ENCODE data around the gene NUDT2. TPM values are rescaled to one million over a fixed set of nuclear protein-coding genes. Genes with fewer than 3 reads are reported as not detected.
"Not testable (repeated sequence)": the region's sequence is repeated elsewhere in the genome, so short reads cannot be mapped to it uniquely, and the experiment has no call there.

Gene NUDT2
- total RNA-seq, 1 donor from 2014 or later = 33.1 TPM

DNA sequence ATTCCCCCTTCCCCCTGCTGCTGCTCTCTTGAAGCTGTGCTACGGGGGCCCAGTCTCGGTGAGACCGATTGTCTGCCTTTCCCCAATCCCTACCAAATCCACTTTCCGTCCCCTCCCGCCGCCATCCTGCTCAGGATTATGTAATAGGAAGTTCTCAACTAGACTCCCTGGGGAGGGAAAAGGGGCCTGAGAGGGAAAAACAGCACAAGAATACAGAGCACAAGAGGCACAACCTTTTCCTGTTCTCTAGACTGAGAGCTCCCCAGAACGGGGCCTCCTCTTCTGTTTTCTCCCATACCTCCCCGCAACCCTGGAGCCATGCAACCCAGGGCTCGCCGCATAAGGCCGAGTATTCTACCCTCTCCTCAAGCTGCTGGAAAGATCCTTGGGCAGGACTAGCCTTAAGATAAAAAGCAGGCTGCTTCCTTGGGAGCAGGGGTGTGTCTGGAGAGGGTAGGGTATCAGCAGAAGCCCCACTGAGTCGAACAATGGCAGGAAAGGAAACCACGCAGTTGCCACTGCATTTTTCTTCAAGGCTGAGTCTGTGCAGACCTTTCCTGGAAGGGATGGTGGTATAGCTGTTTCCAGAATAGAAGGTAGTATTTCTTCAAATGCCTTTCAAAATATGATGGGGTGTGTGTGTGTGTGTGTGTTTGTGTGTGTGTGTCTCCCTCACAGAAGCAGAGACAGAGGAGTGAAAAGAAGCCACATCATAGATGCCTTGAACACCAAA is 34.4 kb downstream of the NUDT2 start:
- H2AFZ ChIP-seq (replicated peaks) = no peak overlapping the region
- H3K4me3 ChIP-seq = peak overlapping the region; percentile 22
- peaks cover 4% of the 10 kb centered on the region for H4K20me1 ChIP-seq (ENCODE audit: low read depth)
- H3K27ac ChIP-seq = peak overlapping the region; percentile 12
- peak overlapping the region; percentile 78 for H3K4me2 ChIP-seq
- no peaks in the 10 kb centered on the region for H3K79me2 ChIP-seq (ENCODE audit: low read depth)
- no peaks in the 10 kb centered on the region for H3K36me3 ChIP-seq
- H3K4me1 ChIP-seq = peaks cover 27% of the 10 kb centered on the region
- Mint-ChIP-seq H3K27ac (peak overlapping the region; percentile 94), H3K36me3 (peaks cover 10% of the 10 kb centered on the region), H3K4me3 (peak overlapping the region; percentile 28), H3K27me3 (ENCODE audit: insufficient read depth, low read depth) (peaks cover 5% of the 10 kb centered on the region), H3K9me3 (peaks cover 16% of the 10 kb centered on the region), H3K4me1 (peaks cover 24% of the 10 kb centered on the region)
- no peak overlapping the region for H3K9ac ChIP-seq
- no peaks in the 10 kb centered on the region for H3K9me3 ChIP-seq (ENCODE audit: low read depth)
- H3K27me3 ChIP-seq = peaks cover 34% of the 10 kb centered on the region
- H3F3A ChIP-seq (ENCODE audit: low read depth) = peaks cover 22% of the 10 kb centered on the region
- DNase-seq (ENCODE audit: low spot score) = peak; percentile 75
- no peak for TF ChIP-seq EZH2phosphoT487 (IDR thresholded peaks at IDR 0.05)
- TF ChIP-seq, protein P1, sequence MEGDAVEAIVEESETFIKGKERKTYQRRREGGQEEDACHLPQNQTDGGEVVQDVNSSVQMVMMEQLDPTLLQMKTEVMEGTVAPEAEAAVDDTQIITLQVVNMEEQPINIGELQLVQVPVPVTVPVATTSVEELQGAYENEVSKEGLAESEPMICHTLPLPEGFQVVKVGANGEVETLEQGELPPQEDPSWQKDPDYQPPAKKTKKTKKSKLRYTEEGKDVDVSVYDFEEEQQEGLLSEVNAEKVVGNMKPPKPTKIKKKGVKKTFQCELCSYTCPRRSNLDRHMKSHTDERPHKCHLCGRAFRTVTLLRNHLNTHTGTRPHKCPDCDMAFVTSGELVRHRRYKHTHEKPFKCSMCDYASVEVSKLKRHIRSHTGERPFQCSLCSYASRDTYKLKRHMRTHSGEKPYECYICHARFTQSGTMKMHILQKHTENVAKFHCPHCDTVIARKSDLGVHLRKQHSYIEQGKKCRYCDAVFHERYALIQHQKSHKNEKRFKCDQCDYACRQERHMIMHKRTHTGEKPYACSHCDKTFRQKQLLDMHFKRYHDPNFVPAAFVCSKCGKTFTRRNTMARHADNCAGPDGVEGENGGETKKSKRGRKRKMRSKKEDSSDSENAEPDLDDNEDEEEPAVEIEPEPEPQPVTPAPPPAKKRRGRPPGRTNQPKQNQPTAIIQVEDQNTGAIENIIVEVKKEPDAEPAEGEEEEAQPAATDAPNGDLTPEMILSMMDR (IDR thresholded peaks at IDR 0.05) = no peak
- no peak for TF ChIP-seq EZH2 (IDR thresholded peaks at IDR 0.05)

DNA sequence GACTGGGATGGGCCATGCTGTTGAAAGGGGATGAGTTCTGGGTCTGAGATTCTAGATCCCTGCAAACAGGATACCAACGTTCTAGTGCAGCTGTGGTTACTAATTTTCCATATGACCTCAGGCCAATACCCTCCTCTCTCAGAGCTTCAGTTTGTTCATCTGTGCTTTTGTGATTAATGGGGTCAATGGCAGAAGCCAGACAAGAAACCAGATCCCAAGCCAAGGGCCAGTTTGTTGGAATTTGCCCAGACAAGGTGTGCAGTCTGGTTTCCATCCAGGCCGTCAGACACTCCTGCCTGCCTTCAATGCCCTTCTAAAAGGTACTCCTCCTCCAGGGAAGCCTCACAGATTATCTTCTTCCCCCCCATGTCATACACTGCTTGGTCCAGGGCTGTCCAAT is 35.9 kb downstream of the NUDT2 start:
- Mint-ChIP-seq H3K27me3 (ENCODE audit: insufficient read depth, low read depth) (peaks cover 6% of the 10 kb centered on the region), H3K9me3 (peaks cover 18% of the 10 kb centered on the region), H3K4me1 (peaks cover 24% of the 10 kb centered on the region), H3K4me3 (no peak overlapping the region), H3K36me3 (peaks cover 15% of the 10 kb centered on the region), H3K27ac (no peak overlapping the region)
- no peak overlapping the region for H3K27ac ChIP-seq
- DNase-seq (ENCODE audit: low spot score) = no peak
- H4K20me1 ChIP-seq (ENCODE audit: low read depth) = peaks cover 4% of the 10 kb centered on the region
- no peaks in the 10 kb centered on the region for H3K9me3 ChIP-seq (ENCODE audit: low read depth)
- H3K27me3 ChIP-seq = peaks cover 34% of the 10 kb centered on the region
- H3K4me1 ChIP-seq = peaks cover 27% of the 10 kb centered on the region
- H3K79me2 ChIP-seq (ENCODE audit: low read depth) = no peaks in the 10 kb centered on the region
- H3K4me3 ChIP-seq = no peak overlapping the region
- no peaks in the 10 kb centered on the region for H3K36me3 ChIP-seq
- no peak overlapping the region for H3K4me2 ChIP-seq
- no peak overlapping the region for H3K9ac ChIP-seq
- TF ChIP-seq, protein P1 (IDR thresholded peaks at IDR 0.05) = no peak
- TF ChIP-seq EZH2 (IDR thresholded peaks at IDR 0.05) (no peak), EZH2phosphoT487 (IDR thresholded peaks at IDR 0.05) (no peak)
- H2AFZ ChIP-seq (replicated peaks) = no peak overlapping the region
- H3F3A ChIP-seq (ENCODE audit: low read depth) = peaks cover 22% of the 10 kb centered on the region

DNA sequence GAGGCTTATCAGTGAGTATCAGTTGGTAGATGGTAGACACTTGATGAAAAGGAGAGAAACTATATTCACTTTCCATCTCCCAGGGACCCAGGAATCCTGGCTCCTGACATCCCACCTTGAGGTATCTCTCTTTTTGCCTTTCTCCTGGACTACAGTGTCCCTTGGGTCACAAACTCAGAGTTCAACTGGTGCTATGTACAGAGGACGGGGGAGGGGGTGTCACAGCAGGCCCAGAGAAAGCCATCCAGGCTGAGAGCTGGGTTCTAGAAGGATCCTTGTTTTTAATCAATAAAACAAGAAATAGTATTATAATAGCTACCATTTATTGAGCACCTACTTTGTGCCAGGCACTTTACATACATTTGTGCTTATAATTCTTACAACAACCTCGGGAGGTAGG is 37.0 kb downstream of the NUDT2 start:
- Histone ChIP-seq H4K20me1 (ENCODE audit: low read depth) (peaks cover 4% of the 10 kb centered on the region), H3K27me3 (peaks cover 34% of the 10 kb centered on the region), H3K27ac (no peak overlapping the region), H3K4me2 (no peak overlapping the region), H3K4me3 (no peak overlapping the region), H2AFZ (replicated peaks) (no peak overlapping the region), H3K36me3 (no peaks in the 10 kb centered on the region), H3K4me1 (peaks cover 27% of the 10 kb centered on the region), H3K9ac (no peak overlapping the region), H3F3A (ENCODE audit: low read depth) (peaks cover 22% of the 10 kb centered on the region), H3K79me2 (ENCODE audit: low read depth) (no peaks in the 10 kb centered on the region), H3K9me3 (ENCODE audit: low read depth) (no peaks in the 10 kb centered on the region)
- Mint-ChIP-seq H3K4me1 (peaks cover 24% of the 10 kb centered on the region), H3K4me3 (no peak overlapping the region), H3K27ac (no peak overlapping the region), H3K27me3 (ENCODE audit: insufficient read depth, low read depth) (peaks cover 6% of the 10 kb centered on the region), H3K9me3 (peaks cover 20% of the 10 kb centered on the region), H3K36me3 (peaks cover 24% of the 10 kb centered on the region)
- no peak for TF ChIP-seq EZH2phosphoT487 (IDR thresholded peaks at IDR 0.05)
- TF ChIP-seq, protein P1 (IDR thresholded peaks at IDR 0.05) = no peak
- TF ChIP-seq EZH2 (IDR thresholded peaks at IDR 0.05) = no peak
- no peak for DNase-seq (ENCODE audit: low spot score)

DNA sequence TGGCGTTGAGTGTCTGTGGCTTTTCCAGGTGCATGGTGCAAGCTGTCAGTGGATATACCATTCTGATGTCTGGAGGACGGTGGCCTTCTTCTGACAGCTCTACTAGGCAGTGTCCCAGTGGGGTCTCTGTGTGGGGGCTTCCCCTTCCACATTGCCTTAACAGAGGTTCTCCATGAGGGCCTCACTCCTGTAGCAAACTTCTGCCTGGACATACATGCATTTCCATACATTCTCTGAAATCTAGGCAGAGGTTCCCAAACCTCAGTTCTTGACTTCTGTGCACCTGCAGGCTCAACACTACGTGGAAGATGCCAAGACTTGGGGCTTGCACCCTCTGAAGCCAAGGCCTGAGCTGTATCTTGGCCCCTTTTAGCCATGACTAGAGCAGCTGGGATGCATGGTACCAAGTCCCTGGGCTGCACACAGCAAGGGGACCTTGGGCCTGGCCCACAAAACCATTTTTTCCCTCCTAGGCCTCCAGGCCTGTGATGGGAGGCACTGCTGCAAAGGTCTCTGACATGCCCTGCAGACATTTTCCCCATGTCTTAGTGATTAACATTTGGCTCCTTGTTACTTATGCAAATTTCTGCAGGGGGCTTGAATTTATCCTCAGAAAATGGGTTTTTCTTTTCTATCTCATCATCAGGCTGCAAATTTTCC is 38.5 kb downstream of the NUDT2 start:
- H3K36me3 ChIP-seq; H4K20me1 ChIP-seq (ENCODE audit: low read depth); H3K79me2 ChIP-seq (ENCODE audit: low read depth); H3K27ac ChIP-seq; H3K27me3 Mint-ChIP-seq (ENCODE audit: insufficient read depth, low read depth); H3K4me3 Mint-ChIP-seq; H2AFZ ChIP-seq (replicated peaks); H3K4me3 ChIP-seq; H3K4me2 ChIP-seq; H3K9ac ChIP-seq; H3K9me3 ChIP-seq (ENCODE audit: low read depth); H3K27ac Mint-ChIP-seq; DNase-seq (ENCODE audit: low spot score): not testable (repeated sequence)
- peaks cover 30% of the 10 kb centered on the region for H3K36me3 Mint-ChIP-seq
- peaks cover 19% of the 10 kb centered on the region for H3K4me1 Mint-ChIP-seq
- Histone ChIP-seq H3F3A (ENCODE audit: low read depth) (peaks cover 17% of the 10 kb centered on the region), H3K27me3 (peaks cover 21% of the 10 kb centered on the region), H3K4me1 (peaks cover 21% of the 10 kb centered on the region)
- peaks cover 23% of the 10 kb centered on the region for H3K9me3 Mint-ChIP-seq

DNA sequence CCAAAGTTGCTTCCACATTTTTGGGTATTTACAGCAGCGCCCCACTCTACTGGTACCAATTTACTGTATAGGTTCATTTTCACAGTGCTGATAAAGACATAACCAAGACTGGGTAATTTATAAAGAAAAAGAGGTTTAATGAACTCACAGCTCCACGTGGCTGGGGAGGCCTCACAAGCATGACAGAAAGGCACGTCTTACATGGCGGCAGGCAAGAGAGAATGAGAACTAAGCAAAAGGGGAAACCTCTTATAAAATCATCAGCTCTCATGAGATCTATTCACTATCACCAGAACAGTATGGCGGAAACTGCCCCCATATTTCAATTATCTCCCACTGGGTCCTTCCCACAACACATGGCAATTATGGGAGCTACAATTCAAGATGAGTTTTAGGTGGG is 39.4 kb downstream of the NUDT2 start:
- Histone ChIP-seq H3K27me3 (peaks cover 24% of the 10 kb centered on the region), H3K4me1 (peaks cover 12% of the 10 kb centered on the region)
- H3K9ac ChIP-seq; H4K20me1 ChIP-seq (ENCODE audit: low read depth); H3K36me3 ChIP-seq; H3K4me3 Mint-ChIP-seq; H3K27me3 Mint-ChIP-seq (ENCODE audit: insufficient read depth, low read depth); H2AFZ ChIP-seq (replicated peaks); H3K27ac Mint-ChIP-seq; H3K4me3 ChIP-seq; H3K27ac ChIP-seq; H3K9me3 ChIP-seq (ENCODE audit: low read depth); DNase-seq (ENCODE audit: low spot score); H3K4me2 ChIP-seq; H3F3A ChIP-seq (ENCODE audit: low read depth); H3K79me2 ChIP-seq (ENCODE audit: low read depth): not testable (repeated sequence)
- H3K36me3 Mint-ChIP-seq = peaks cover 31% of the 10 kb centered on the region
- H3K4me1 Mint-ChIP-seq = peaks cover 10% of the 10 kb centered on the region
- peaks cover 23% of the 10 kb centered on the region for H3K9me3 Mint-ChIP-seq

Measured in neural progenitor cell (in vitro differentiated cells).